ENCODE measurements around the gene ATP10A.

The ATP10A gene

DNA sequence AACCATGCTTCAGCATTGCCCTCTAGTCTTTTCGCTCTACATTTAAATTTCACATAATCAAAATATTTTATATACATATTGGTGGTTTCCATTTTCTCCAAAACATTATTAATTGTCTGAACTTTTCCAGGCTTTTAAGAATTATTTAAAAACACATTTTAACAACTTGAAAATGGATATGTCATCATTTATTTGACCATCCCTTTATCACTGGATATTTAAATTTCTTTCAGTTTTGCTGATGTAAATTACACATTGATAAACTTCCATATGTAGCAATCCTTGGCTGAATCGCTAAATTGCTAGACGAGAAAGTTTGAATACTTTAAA is 146.0 kb downstream of the ATP10A start:
- no peaks in the 10 kb centered on the region for H3K79me2 ChIP-seq (ENCODE audit: insufficient read depth, low read depth)
- H3K36me3 ChIP-seq (ENCODE audit: insufficient read depth) = no peaks in the 10 kb centered on the region
- no peak overlapping the region for H2AFZ ChIP-seq (ENCODE audit: low read depth)
- no peaks in the 10 kb centered on the region for H3K4me1 ChIP-seq (ENCODE audit: low read depth, poor library complexity, severe bottlenecking)
- TF ChIP-seq, protein P1, sequence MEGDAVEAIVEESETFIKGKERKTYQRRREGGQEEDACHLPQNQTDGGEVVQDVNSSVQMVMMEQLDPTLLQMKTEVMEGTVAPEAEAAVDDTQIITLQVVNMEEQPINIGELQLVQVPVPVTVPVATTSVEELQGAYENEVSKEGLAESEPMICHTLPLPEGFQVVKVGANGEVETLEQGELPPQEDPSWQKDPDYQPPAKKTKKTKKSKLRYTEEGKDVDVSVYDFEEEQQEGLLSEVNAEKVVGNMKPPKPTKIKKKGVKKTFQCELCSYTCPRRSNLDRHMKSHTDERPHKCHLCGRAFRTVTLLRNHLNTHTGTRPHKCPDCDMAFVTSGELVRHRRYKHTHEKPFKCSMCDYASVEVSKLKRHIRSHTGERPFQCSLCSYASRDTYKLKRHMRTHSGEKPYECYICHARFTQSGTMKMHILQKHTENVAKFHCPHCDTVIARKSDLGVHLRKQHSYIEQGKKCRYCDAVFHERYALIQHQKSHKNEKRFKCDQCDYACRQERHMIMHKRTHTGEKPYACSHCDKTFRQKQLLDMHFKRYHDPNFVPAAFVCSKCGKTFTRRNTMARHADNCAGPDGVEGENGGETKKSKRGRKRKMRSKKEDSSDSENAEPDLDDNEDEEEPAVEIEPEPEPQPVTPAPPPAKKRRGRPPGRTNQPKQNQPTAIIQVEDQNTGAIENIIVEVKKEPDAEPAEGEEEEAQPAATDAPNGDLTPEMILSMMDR (conservative IDR thresholded peaks at IDR 0.05; ENCODE audit: low read depth, low read length) = no peak
- H3K27me3 ChIP-seq (ENCODE audit: insufficient read depth, low read depth) = no peaks in the 10 kb centered on the region
- H3K4me3 ChIP-seq (IDR thresholded peaks at IDR 0.05; ENCODE audit: insufficient read depth, low read depth, low read length) = no peak overlapping the region
- H3K4me2 ChIP-seq = no peak overlapping the region
- H3K9ac ChIP-seq = no peak overlapping the region
- no peaks in the 10 kb centered on the region for H4K20me1 ChIP-seq (ENCODE audit: insufficient read depth)
- no peak overlapping the region for H3K27ac ChIP-seq

- Histone ChIP-seq H3K27me3 (ENCODE audit: insufficient read depth, low read depth) (no peaks in the 10 kb centered on the region), H3K79me2 (ENCODE audit: insufficient read depth, low read depth) (no peaks in the 10 kb centered on the region), H3K27ac (no peak overlapping the region), H2AFZ (ENCODE audit: low read depth) (no peak overlapping the region), H4K20me1 (ENCODE audit: insufficient read depth) (no peaks in the 10 kb centered on the region), H3K4me2 (no peak overlapping the region), H3K36me3 (ENCODE audit: insufficient read depth) (no peaks in the 10 kb centered on the region), H3K4me3 (IDR thresholded peaks at IDR 0.05; ENCODE audit: insufficient read depth, low read depth, low read length) (no peak overlapping the region), H3K4me1 (ENCODE audit: low read depth, poor library complexity, severe bottlenecking) (no peaks in the 10 kb centered on the region), H3K9ac (no peak overlapping the region)
- TF ChIP-seq, protein P1 (conservative IDR thresholded peaks at IDR 0.05; ENCODE audit: low read depth, low read length) = no peak
Measured at GRCh38 chr15:25716414-25717126, 146.6 kb downstream of the ATP10A start.

DNA sequence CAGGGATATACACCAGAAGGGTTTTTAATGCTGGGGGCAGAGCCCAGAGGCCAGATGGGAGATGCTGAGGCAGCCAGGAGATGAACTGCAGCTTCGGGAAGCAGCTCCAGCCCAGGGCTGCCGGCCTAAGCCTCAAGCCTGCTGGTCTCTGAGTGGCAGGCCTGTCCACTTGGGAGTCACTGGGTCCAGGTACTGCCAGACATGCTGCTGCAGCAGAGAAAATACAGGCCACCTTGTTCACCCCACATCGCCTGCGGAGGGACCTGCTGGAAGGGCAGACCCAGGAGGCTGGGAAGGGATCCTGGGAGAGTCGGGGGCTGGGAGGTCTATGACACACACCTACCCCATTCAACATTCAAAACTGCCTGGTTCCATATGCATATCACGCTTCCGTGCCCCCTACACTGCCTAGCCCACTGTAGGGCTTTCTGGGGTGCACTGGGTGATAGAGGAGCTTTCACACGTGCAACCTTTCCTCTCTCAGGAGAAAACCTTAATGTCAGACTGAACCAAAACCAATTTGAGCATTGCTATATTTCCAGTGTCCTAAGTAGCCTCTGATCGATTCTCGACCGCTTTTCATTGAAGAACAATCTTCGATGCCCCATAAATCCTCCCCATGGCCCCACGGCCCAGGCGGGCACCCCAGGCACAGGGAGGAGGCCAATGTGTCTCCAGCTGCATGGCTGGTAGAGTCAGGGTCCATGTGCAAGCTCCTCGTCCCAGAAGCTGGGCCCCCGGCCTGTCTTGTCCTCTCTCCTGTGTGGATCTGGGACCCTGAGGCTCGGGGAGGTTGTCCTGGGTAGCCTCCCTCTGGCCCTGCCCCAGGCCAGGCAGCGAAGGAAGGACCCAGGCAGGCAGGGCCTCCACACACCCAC is 147.4 kb downstream of the ATP10A start:
- TF ChIP-seq, protein P1 (conservative IDR thresholded peaks at IDR 0.05; ENCODE audit: low read depth, low read length) = no peak
- no peak overlapping the region for H3K4me2 ChIP-seq
- H4K20me1 ChIP-seq (ENCODE audit: insufficient read depth) = no peaks in the 10 kb centered on the region
- no peak overlapping the region for H3K4me3 ChIP-seq (IDR thresholded peaks at IDR 0.05; ENCODE audit: insufficient read depth, low read depth, low read length)
- no peaks in the 10 kb centered on the region for H3K27me3 ChIP-seq (ENCODE audit: insufficient read depth, low read depth)
- H3K36me3 ChIP-seq (ENCODE audit: insufficient read depth) = no peaks in the 10 kb centered on the region
- H3K4me1 ChIP-seq (ENCODE audit: low read depth, poor library complexity, severe bottlenecking) = no peaks in the 10 kb centered on the region
- no peak overlapping the region for H3K27ac ChIP-seq
- no peak overlapping the region for H2AFZ ChIP-seq (ENCODE audit: low read depth)
- H3K79me2 ChIP-seq (ENCODE audit: insufficient read depth, low read depth) = no peaks in the 10 kb centered on the region
- no peak overlapping the region for H3K9ac ChIP-seq

DNA sequence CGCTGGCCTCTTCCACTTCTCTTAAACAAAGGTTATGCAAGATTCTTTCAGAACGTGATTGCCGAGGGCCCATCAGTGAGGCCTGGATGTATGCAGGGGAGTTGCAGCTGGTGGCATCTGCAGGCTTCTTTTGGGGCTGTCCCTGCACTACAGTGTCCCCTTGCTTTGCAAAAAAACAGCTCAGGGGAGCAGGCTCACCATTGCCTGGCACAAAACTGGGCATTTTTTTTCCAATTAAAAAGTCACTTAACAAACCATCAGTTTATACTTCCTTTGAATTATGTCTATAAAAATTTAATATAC is 148.6 kb downstream of the ATP10A start:
- Histone ChIP-seq H3K36me3 (ENCODE audit: insufficient read depth) (no peaks in the 10 kb centered on the region), H4K20me1 (ENCODE audit: insufficient read depth) (no peaks in the 10 kb centered on the region), H3K4me3 (IDR thresholded peaks at IDR 0.05; ENCODE audit: insufficient read depth, low read depth, low read length) (no peak overlapping the region), H2AFZ (ENCODE audit: low read depth) (no peak overlapping the region), H3K9ac (no peak overlapping the region), H3K4me2 (no peak overlapping the region), H3K27me3 (ENCODE audit: insufficient read depth, low read depth) (no peaks in the 10 kb centered on the region), H3K27ac (no peak overlapping the region), H3K4me1 (ENCODE audit: low read depth, poor library complexity, severe bottlenecking) (no peaks in the 10 kb centered on the region), H3K79me2 (ENCODE audit: insufficient read depth, low read depth) (no peaks in the 10 kb centered on the region)
- TF ChIP-seq, protein P1 (conservative IDR thresholded peaks at IDR 0.05; ENCODE audit: low read depth, low read length) = no peak
